ENCODE results near the gene PCBP4.
"Not testable (repeated sequence)": the region's sequence is repeated elsewhere in the genome, so short reads cannot be mapped to it uniquely, and the experiment has no call there.

Gene PCBP4

GRCh38 chr3:51938780-51939425 is 28.4 kb downstream of the PCBP4 start:
- no peak for DNase-seq (ENCODE audit: low spot score)

GRCh38 chr3:51937611-51938450 is 29.4 kb downstream of the PCBP4 start:
- DNase-seq (ENCODE audit: low spot score), result no peak

- DNase-seq (ENCODE audit: low spot score), result no peak
Observed at GRCh38 chr3:51937014-51937413, 30.2 kb downstream of the PCBP4 start.

GRCh38 chr3:51935886-51936755 is 31.1 kb downstream of the PCBP4 start:
- no peak for DNase-seq (ENCODE audit: low spot score)

- no peak for DNase-seq (ENCODE audit: low spot score)
Observed at GRCh38 chr3:51934991-51935885, 32.0 kb downstream of the PCBP4 start.

- no peak for DNase-seq (ENCODE audit: low spot score)
Observed at GRCh38 chr3:51934139-51934850, 33.0 kb downstream of the PCBP4 start.

GRCh38 chr3:51933471-51934138 is 33.6 kb downstream of the PCBP4 start:
- no peak for DNase-seq (ENCODE audit: low spot score)

- DNase-seq (ENCODE audit: low spot score), result no peak
Observed at GRCh38 chr3:51932471-51933370, 34.5 kb downstream of the PCBP4 start.

GRCh38 chr3:51931756-51932155 is 35.5 kb downstream of the PCBP4 start:
- DNase-seq (ENCODE audit: low spot score), result no peak

GRCh38 chr3:51930439-51930838 is 36.8 kb downstream of the PCBP4 start:
- DNase-seq (ENCODE audit: low spot score), result no peak

GRCh38 chr3:51929420-51930003 is 37.7 kb downstream of the PCBP4 start:
- DNase-seq (ENCODE audit: low spot score), result no peak

- DNase-seq (ENCODE audit: low spot score), result not testable (repeated sequence)
Observed at GRCh38 chr3:51928981-51929380, 38.3 kb downstream of the PCBP4 start.

GRCh38 chr3:51928438-51928837 is 38.8 kb downstream of the PCBP4 start:
- DNase-seq (ENCODE audit: low spot score), result no peak

GRCh38 chr3:51927061-51927977 is 39.9 kb downstream of the PCBP4 start:
- DNase-seq (ENCODE audit: low spot score), result no peak

GRCh38 chr3:51921081-51921578 is 46.1 kb downstream of the PCBP4 start:
- DNase-seq (ENCODE audit: low spot score), result no peak

GRCh38 chr3:51916418-51916817 is 50.8 kb downstream of the PCBP4 start:
- no peak for DNase-seq (ENCODE audit: low spot score)

- DNase-seq (ENCODE audit: low spot score), result no peak
Observed at GRCh38 chr3:51908026-51908425, 59.2 kb downstream of the PCBP4 start.

Data from cerebellar cortex (tissue), 1 donor.